Activated CD4-positive, alpha-beta T cell treated with anti-CD3 and anti-CD28 coated beads, Interleukin-2, amount 50 U/mL, for 4 hours (primary cell): Measurements from ENCODE around the gene PTPRK.
A peak's percentile ranks its signal among the peaks of the same experiment; 100 is the strongest.

Experiments
- DNase-seq, 2 experiments: peaks; one replicate each; pipeline ENCODE4 v3.0.0-alpha.2; 2020

The PTPRK gene

DNA sequence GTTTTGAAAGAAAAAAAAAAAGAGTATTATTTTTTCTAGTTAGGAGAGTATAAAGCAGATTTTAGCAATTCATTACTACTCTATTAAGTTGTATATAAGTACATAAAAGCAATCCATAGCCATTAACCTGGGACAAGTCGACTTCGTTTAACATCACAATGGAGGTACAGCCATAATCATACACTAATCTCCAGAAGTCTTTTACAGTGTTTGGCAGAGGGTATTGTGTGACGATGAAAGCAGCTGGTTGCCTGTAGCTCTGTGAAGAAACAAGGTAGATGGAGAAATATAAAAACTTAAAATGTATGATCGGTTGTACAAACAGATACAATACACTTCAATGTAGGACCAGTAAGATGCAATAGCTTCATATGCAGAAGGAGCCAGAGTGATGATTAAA is 543.6 kb downstream of the PTPRK start:
- DNase-seq = no peak

DNA sequence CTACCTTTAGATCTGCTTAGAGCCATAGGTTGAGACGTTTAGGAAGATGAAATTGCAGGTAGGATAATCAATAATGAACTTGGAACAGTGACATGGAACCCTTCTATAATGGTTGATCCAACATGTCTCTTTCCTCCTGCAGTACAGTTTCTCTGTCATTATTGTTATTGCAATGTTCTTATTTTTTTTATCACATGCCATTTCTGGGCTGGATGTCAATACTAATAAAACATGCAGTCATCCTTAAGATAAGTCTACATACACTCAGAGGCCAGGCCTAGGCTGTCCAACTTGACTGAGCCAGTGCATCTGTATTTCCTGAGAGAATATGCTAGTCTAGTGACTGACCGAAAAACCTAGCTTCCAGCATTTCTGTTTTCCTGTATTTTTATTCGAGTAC is 544.3 kb downstream of the PTPRK start:
- DNase-seq = no peak

DNA sequence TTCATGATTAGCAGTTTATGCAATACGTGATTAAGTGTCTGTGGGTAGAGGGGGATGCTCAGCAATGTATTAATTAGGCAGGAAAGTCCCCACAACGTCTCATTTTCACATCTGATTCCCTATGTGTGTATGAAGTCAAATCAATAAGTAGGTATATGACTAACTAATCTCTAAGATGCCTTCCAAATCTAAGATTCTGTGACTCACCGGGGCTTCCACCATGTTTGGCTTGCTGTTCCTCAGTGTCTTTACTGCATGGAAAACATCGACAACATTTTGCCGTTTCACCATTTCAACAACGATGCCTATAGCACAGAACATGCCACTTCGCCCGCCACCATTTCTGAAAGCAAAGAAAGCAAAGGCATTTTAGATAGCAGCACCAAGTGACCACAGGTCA is 547.6 kb downstream of the PTPRK start:
- peak; percentile 41 to 42 for DNase-seq

DNA sequence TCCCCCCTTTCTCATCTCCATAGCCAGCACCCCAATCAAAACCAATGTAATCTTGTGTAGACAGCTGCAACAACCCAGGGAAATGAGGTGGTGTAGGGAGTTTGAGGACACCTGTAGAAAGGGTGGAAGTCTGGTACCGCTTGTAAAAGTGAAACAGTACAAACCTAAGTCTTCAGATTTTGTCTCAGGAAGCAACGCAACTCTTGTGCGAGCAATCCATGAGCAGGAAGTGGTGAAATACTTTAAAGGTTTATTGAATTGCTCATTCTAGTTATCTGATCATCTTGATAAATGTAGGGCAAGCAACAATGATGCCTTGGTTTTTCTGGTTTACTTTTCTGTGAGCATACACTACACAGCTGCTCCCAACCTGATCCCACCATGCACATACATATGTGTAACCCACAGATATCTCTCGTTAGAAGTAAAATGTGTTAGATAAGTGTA is 548.4 kb downstream of the PTPRK start:
- peak; percentile 21 to 36 for DNase-seq

DNA sequence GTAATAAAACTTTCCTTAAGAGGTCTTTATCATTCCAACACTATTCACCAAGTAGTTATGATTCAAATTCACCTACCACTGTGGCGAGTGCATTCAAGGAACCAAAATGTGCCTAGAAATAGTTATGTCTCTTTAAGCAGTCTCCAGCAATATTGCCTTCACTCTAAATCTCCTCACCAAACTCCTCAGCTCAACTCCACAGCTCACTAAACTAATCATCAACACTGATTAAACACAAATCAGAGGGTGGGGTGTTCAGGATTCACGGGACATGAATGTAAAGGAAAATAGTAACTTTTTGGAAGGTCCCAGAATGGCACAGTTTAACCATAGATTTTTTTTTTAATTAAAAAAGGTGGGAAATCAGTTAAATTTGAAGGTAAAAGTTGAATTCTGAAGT is 549.0 kb downstream of the PTPRK start:
- DNase-seq = no peak

DNA sequence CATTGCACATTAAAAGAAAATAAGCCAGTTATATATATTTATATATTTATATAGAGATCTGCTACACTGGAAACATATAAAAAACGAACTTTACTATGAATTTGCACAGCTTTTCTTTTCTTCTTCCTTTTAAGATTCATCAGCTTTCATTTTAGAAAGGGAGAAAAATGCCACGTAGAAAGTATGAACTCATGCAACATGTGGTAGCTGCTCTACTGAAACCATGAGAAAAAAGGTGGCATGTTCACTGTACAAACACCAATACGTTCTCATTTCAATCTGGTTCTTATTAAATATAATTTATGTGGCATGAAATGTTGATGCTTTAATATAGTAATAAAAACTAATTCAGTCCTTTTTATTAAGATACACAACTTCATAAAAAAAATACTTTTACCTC is 550.7 kb downstream of the PTPRK start:
- no peak for DNase-seq

DNA sequence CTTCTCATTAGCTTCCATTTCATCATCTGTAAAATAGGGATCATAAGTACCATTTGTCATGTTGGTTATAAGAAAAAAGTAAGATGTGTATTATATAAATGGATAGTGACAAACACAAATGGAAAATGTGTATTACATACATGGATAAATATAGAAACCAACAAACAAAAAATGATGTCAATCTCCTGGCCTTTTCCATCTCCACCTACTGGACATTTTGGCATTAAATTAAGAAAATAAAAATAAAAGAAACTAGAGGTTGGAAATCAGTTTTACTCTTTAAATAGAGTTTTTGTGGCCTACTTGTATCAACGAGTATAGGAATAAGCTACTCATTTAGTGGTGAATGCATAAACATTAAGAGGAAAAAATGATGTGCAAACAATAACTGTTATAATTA is 552.0 kb downstream of the PTPRK start:
- no peak for DNase-seq

DNA sequence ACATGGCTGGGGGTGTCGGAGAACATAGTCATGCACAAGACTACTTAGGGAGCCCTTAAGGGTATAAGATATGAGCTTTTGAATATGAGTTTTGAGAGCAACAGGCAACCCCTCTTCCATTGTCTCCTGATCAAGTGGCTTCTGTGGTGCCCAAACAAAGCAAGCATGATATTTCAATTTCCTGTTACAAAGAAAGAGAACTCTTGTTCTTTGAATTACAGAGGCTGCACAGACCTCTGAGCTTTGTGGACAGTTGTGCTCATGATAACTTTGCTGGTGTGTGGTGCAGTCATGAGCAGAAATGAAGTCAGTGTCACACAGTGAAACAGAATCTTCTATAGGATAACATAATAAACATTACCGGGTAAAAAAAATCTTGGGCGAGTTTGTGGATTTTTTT is 552.7 kb downstream of the PTPRK start:
- no peak for DNase-seq

DNA sequence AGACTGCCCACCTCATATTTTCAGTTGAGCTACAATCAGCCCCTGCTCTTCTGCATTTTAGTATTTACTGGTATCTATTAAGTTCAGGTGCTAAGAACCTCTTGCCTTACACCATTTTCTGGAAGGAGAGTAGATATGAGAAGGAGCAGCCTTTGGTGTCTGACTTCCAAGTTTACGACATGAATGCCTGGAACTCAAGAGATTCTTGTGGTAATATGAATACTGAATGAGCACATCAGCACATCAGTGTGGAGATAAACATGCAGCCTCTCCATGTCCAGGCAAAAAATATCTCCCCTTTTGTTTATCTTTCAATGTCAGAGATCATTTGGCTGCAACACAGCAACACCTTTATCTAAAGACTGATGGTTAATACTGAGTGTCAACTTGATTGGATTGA is 553.8 kb downstream of the PTPRK start:
- no peak for DNase-seq

DNA sequence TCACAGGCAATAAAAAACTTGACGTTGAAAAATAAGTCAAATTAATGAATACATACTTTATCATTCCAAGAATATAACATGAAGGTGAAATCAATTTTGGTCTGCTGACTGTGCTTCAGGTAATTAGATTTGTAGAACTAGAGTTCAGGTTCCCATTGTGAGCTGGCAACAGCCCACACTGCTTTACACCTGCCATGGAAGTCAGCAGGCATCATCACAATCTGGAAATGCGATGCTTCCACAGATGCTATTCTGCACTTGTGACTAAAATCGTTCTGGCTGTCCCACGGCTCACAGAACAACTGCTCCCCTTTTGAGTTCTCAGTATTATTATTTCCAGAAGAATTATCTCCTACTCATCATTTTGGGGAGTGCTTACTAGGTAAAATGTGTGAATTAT is 556.9 kb downstream of the PTPRK start:
- no peak for DNase-seq

DNA sequence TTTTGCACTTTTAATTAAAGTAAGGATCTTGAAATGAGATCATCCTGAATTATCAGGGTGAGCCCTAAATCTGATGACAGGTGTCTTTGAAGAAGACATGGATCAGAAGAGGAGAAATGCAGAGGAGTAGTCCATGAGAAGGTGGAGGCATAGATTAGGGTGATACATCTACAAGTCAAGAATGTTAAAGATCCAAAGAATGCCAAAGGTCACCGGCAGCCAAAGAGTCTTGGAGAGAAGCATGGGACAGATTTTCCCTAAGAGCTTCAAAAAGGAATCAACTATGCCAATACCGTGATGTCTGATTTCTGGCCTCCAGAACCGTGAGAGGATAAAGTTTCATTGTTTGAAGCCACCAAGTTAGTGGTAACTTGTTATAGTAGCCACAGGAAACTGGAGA is 560.5 kb downstream of the PTPRK start:
- DNase-seq = no peak

DNA sequence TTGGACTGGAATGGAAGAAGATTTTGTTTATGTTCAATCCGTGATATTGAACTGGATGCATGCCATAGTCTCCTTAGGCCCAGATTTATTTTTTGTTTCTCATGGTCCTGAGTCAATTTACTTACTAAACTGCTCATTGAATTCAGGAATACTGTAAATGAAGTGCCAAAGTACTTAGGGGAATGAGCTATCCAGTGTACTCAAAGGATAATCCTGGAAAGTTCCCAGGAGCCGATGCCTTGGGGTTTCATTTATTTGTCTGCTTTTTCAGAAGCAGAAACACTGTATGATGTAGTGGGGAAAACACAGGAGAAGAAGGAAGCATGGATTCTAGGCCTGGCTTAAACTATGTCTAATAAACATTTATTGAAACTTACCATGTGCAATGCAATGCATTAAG is 563.4 kb downstream of the PTPRK start:
- DNase-seq = no peak

DNA sequence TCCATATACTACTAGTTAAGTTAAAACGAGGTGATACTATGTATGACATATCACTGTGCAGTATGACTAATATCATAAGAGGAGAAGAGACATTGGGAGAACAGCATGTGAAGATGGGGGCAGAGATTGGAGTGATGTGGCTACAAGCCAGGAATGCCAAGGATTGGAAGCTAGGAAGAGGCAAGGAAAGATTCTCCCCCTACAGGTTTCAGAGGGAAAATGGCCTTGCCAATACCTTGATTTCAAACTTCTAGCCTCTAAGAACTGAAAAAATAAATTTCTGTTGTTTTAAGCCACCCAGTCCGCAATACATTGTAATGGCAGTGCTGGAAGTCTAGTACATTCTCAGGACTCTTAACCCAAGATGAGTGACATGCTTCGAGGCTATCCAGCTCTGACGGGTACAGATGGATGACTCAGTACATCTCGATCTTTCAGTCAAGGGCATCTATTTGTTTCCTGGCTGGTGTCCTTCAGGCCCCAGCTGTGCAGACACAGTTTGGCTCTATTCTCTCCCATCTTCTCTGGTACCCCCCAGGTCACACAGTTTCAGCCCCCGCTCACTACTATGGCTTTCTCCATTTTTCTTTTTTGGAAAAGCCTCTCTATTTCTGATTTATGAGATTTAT is 564.0 kb downstream of the PTPRK start:
- DNase-seq = no peak

DNA sequence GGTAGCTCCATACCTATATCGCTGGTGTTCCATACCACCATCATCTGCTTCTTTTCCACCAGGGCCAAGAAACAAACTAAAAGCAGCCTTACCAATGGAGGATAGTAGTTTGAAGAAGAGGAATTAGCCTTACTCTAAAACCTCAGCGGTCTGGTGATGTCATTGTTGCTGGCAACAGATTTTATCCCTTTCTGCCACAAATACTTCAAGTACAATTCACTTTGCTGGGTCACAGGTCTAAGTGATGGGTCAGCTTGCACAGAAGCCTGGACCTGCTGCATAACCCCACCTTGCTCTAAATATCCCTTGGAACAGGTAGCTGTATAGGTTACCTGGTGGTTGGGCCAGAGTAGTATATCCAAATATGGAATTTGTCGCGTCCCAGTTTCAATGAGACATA is 566.3 kb downstream of the PTPRK start:
- no peak for DNase-seq

DNA sequence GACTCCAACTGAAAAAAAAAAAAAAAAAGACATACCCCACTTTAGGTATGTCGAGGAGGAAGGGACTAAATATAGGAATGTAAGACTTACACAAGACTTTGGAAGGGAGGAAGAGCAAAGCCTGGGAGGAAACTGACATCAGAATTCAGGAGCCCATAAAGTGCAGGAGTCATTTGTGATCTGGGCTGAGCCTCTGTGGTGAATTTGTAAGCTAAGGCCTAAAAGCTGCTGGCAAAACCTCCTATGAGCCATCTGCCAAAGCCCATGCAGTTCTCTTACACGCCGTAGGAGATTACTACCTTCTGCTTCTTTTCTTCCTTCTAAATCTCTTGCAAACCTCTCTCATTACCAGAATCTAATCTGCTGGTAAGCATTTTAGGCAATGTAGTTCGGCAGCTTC is 567.6 kb downstream of the PTPRK start:
- DNase-seq = no peak

DNA sequence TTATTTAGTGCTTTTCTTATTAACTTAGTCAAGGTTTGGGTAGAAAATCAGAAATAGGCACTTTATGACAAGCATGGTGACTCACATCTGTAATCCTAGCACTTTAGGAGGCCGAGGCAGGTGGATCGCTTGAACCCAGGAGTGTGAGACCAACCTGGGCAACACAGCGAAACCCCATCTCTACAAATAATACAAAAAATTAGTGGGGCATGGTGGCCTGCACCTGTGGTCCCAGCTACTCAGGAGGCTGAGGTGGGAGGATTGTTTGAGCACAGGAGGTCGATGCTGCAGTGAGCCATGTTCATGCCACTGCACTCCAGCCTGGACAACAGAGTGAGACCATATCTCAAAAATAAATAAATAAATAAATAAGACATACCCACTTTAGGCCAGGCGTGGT is 568.2 kb downstream of the PTPRK start:
- no peak for DNase-seq

DNA sequence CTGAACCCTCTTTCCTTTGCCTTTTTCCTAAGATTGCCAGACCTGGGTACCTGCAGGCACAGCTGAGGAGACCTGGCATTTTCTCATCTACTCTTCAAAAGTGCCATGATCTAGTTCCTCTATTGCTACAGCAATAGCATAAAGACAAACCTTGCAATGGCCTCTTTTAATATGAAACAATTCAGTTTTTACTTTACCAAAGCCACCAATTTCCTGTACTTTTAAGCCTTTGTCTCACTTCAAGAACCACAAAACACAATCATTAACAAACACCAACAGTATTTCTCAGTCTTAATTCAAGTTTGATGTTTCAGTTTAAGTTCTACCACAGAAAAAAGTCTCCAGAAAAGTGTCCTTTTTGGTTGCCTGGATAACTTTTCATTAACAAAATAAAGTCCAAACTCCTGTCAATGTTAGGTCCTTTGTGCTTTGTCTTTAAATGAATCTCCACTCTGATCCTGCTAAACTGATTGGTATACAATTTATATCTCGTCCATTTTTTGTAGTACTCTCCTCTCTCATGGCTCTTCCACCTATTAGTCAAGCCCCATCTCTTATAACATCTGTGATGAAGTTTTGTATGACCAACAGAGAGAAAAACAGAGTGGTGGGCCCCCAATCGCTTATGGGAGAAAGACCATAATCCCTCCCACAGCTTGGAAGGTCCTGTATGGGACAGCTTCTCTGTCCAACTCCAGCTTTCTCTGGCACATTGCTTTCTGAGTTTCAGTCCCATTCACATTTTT is 569.1 kb downstream of the PTPRK start:
- DNase-seq = no peak

DNA sequence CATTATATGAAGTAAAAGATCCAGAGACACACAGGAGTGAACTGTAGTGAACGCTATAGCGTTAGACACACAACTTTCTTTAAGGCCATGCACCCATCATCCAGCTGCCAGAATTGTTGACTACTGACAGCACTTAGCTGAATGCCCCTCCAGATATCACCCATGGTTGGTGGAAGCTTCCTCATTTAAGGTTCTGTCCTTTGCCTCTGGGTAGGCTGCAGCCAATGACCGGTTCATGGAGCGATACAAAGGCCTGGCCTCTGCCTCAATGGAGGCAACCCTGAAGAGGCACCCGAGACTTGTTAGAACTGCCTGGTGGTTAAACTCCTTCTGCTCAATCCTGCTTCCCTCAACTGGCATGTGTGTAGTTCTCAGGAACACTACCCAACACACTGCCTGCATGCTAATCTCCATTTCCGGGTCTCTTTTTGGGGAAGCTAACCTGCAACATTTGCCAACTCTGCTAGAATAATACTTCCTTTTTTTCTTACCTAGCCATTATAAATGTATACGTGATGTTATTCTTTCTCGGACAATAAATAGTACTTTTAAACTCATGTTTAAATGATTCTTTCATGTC is 569.7 kb downstream of the PTPRK start:
- DNase-seq = no peak

DNA sequence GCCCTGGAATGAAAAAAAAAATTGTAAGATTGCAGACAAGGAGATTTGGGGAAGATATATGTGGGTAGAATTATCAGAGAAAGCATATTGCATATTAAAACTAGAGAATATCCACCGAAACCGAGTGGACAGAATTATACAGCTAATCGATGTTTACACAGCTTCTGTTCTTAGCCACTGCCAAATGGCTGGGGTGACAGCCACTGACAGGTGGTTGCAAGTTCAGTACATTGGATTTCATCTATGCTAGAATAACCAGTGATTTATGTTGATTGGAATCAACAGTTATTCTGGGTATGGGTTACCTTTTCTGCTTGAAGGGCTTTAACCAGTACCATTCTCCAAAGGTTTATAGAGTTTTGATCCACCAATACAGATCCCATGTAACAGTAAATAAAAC is 571.1 kb downstream of the PTPRK start:
- DNase-seq = no peak

DNA sequence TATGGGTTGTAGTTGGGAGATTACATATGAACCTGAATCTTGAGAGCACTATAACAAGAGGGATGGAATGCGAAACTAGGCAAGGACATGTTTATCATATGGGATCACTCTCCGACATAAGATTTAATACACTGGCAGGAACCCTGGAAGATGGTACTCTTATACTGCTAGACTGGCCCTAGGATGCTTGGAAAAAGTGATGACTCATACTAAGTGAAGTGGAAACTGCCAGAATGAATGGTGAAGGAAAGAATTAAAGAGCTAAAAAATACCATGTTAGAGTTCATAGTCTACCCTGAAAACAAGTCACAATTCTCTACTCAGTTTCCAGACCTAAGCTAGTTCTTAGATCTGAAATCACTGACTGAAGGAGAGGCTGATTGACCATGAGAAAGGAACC is 574.0 kb downstream of the PTPRK start:
- no peak for DNase-seq

DNA sequence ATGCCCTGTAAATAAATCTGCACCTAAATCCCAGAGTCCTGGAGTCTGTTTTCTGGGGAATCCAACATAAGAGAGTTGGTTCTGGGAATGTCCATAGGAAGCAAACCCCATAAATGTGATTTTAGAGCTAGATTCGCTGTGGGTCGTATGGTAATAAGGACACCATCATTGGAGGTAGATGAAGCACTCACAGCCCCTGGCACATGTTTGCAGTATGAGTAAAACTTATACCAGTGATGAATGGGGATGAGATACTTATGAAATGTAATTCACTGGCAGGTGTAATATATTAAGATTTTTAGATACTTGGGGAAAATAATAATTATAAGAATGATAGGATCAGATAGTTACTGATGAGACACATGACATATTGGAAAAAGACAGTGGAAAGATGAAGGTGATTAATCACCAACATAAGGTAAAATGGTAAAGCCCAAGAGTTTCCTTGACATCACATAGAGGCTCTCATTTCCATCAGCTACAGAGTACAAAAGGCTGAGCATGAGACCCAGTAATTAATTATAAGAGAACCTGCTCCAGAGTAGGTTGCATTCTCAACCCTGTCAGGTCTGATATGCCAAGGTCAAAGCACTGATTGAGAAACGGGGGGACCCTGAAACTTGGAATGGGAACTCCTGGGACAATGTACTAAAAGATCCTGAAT is 574.8 kb downstream of the PTPRK start:
- DNase-seq = no peak

DNA sequence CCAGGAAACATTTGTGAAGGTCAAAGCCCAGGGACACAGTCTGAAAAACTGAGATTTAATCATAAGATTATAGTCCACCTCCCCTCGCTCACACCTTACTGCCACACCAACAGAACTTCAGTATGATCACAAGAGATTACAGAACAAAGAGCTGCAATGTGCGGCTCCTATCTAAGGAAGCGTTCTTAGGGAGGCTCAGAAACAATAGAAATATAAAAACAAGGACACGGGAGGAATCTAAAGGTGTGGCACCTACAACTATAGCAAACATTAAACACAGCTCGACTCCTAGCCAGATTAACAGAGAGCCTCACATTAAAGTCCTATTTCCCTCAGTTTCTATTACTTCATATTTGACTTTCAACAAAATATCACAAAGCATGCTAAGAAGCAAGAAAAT is 579.2 kb downstream of the PTPRK start:
- DNase-seq = no peak

DNA sequence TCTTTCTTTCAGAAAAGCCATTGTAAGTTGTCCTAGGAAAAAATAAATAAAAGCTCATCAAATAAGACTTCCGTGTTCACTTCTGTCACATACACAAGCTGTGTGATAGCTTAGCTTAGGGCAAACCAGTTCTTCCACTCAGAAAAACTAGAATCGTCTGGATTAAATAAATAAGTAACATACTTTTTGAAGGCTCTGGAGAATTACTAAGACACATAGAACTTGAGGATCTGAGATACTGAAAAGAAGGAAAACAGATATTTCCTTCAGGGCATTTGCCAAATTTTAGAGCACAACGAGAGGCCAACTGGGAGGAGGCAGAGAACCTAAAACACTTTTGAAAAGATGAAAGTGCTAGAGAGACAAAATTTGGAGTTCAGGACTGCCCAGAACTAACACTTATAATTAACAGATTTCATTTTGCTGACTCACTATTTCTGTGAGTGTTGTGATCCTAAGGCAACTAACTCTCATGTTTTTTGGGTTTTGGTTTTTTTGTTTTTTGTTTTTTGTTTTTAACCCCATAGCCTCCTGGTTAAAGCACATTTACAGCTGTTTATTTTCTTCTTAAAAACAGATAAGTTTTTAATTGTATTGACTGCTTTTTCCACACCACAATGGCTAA is 580.8 kb downstream of the PTPRK start:
- no peak for DNase-seq

DNA sequence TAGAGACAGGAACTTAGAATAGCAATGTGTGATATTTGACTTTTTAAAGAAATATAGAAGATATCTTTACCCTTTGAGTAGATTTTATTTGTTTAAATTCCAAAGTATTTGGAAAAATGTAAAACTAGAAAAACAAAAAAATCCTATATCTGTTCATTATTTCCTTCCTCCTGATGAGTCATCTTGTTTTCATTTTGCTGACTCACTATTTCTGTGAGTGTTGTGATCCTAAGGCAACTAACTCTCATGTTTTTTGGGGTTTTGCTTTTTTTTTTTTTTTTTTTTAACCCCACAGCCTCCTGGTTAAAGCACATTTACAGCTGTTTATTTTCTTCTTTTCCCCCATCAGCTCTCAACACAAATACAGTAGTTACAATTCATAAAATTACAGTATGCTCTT is 581.7 kb downstream of the PTPRK start:
- no peak for DNase-seq
